SK-N-SH (cell line): ENCODE results near the gene PDE4D. TPM values are rescaled to one million over a fixed set of nuclear protein-coding genes. Genes with fewer than 3 reads are reported as not detected.
"Not testable (repeated sequence)": the region's sequence is repeated elsewhere in the genome, so short reads cannot be mapped to it uniquely, and the experiment has no call there.

Experiments
- CTCF ChIA-PET: fragments of 300-600, 350-600 bp; formaldehyde crosslinking; extraction: SDS; loops from one replicate; lab custom pipeline; 2021; lab: Yijun Ruan, JAX
- POLR2A ChIA-PET: fragments of 350-600 bp; sonication (Branson Sonifier 250); formaldehyde crosslinking; extraction: SDS; loops from one replicate; lab custom pipeline; 2020; ENCODE audit warnings: antibody characterized with exemption, inconsistent platforms; lab: Yijun Ruan, JAX
- DNase-seq: peaks from one replicate; pipeline ENCODE4 v3.0.0; 2012
- H2AFZ ChIP-seq: fragments of 200-600 bp; sonication (generic); 2 replicates; pipeline ENCODE4 v1.8.1; 2016; ENCODE audit warnings: antibody characterized with exemption, mild to moderate bottlenecking, low read depth
- H3F3A ChIP-seq: fragments of 200-600 bp; sonication (generic); replicated peaks from 2 replicates; pipeline ENCODE3; 2016; ENCODE audit warnings: antibody characterized with exemption, mild to moderate bottlenecking; ENCODE audit not compliant: insufficient read depth
- H3K27ac ChIP-seq, 2 experiments: fragments of 200-500 bp in 1 of 2; fragments of 200-600 bp in 1 of 2; sonication (Bioruptor generic) in 1 of 2; sonication (generic), shearing (Covaris generic) in 1 of 2; 2 replicates each; pipeline versions ENCODE4 v1.5.1 to v1.6.1; 2014 to 2016; ENCODE audit warnings: low read depth in 2 of 2, inconsistent platforms in 1 of 2, low read length in 1 of 2, mild to moderate bottlenecking in 1 of 2, mixed read lengths in 1 of 2
- H3K27me3 ChIP-seq: fragments of 200-600 bp; sonication (generic), shearing (Covaris generic); 2 replicates; pipeline ENCODE4 v1.6.1; 2016; ENCODE audit warnings: mixed run types; ENCODE audit not compliant: insufficient read depth
- H3K36me3 ChIP-seq, 2 experiments: fragments of 200-500 bp in 1 of 2; fragments of 200-600 bp in 1 of 2; sonication (Bioruptor generic) in 1 of 2; sonication (generic) in 1 of 2; replicated peaks in 1 of 2; 2 replicates each; pipeline versions ENCODE3 to v1.5.1; 2014 to 2016; ENCODE audit warnings: low read length in 1 of 2, mild to moderate bottlenecking in 1 of 2; ENCODE audit not compliant: insufficient read depth in 2 of 2, control insufficient read depth in 1 of 2
- H3K4me1 ChIP-seq, 2 experiments: fragments of 200-500 bp in 1 of 2; fragments of 200-600 bp in 1 of 2; sonication (Bioruptor generic) in 1 of 2; sonication (generic), shearing (Covaris generic) in 1 of 2; 2 replicates each; pipeline versions ENCODE4 v1.5.1 to v1.6.1; 2014 to 2016; ENCODE audit warnings: low read depth in 1 of 2, low read length in 1 of 2, mixed run types in 1 of 2; ENCODE audit not compliant: insufficient read depth in 2 of 2, control insufficient read depth in 1 of 2
- H3K4me2 ChIP-seq: fragments of 200-600 bp; sonication (generic), shearing (Covaris generic); 2 replicates; pipeline ENCODE4 v1.6.1; 2017; ENCODE audit warnings: mixed run types
- H3K4me3 ChIP-seq, 2 experiments: fragments of 200-500 bp in 1 of 2; fragments of 200-600 bp in 1 of 2; sonication (Bioruptor generic) in 1 of 2; sonication (generic), shearing (Covaris generic) in 1 of 2; 2 replicates each; pipeline versions ENCODE4 v1.5.1 to v1.8.1; 2014 to 2016; ENCODE audit warnings: low read depth in 2 of 2, inconsistent platforms in 1 of 2, low read length in 1 of 2, mild to moderate bottlenecking in 1 of 2, mixed read lengths in 1 of 2, moderate library complexity in 1 of 2
- H3K79me2 ChIP-seq: fragments of 200-600 bp; sonication (generic); 2 replicates; pipeline ENCODE4 v1.8.1; 2017; ENCODE audit warnings: mild to moderate bottlenecking; ENCODE audit not compliant: insufficient read depth
- H3K9ac ChIP-seq: fragments of 200-600 bp; sonication (generic); 2 replicates; pipeline ENCODE4 v1.6.1; 2017; ENCODE audit warnings: mixed run types
- H3K9me2 ChIP-seq: fragments of 200-600 bp; sonication (generic); 2 replicates; pipeline ENCODE4 v1.6.1; 2017; ENCODE audit warnings: mixed run types
- H3K9me3 ChIP-seq: fragments of 200-600 bp; sonication (generic); 2 replicates; pipeline ENCODE4 v1.6.1; 2017; ENCODE audit warnings: mixed run types, mild to moderate bottlenecking, moderate library complexity
- H4K20me1 ChIP-seq: fragments of 200-600 bp; sonication (generic); 2 replicates; pipeline ENCODE4 v1.6.1; 2017; ENCODE audit warnings: mild to moderate bottlenecking, mixed run types; ENCODE audit not compliant: insufficient read depth
- CHD2 ChIP-seq: fragments of 150-350 bp; IDR thresholded peaks from 2 replicates; pipeline ENCODE4 v1.6.1; 2018; ENCODE audit warnings: low read length; ENCODE audit not compliant: partially characterized antibody
- FOXJ3 ChIP-seq: sonication (generic); formaldehyde crosslinking; IDR thresholded peaks from 2 replicates; pipeline ENCODE4 v1.5.1; 2020; ENCODE audit warnings: mild to moderate bottlenecking, missing genetic modification reagents
- FOXM1 ChIP-seq: IDR thresholded peaks from 2 replicates; pipeline ENCODE4 v1.4.0; 2012; ENCODE audit warnings: low read depth, mild to moderate bottlenecking
- MEF2A ChIP-seq: IDR thresholded peaks from 2 replicates; pipeline ENCODE4 v1.4.0; 2012; ENCODE audit warnings: low read depth, borderline replicate concordance
- NFIC ChIP-seq: IDR thresholded peaks from 2 replicates; pipeline ENCODE4 v1.4.0; 2012; ENCODE audit warnings: borderline replicate concordance
- PBX3 ChIP-seq: IDR thresholded peaks from 2 replicates; pipeline ENCODE4; 2012
- POLR2AphosphoS5 ChIP-seq: IDR thresholded peaks from 2 replicates; pipeline ENCODE4 v1.6.1; 2012; ENCODE audit warnings: low read depth, low read length
- RAD21 ChIP-seq: IDR thresholded peaks from 2 replicates; pipeline ENCODE4 v1.6.1; 2012; ENCODE audit warnings: mild to moderate bottlenecking, low read length
- RCOR1 ChIP-seq: fragments of 150-350 bp; IDR thresholded peaks from 2 replicates; pipeline ENCODE4 v1.6.1; 2017; ENCODE audit warnings: antibody characterized with exemption, low read length
- SIN3A ChIP-seq: IDR thresholded peaks from 2 replicates; pipeline ENCODE4 v1.6.1; 2012; ENCODE audit warnings: low read depth, mild to moderate bottlenecking, low read length, moderate library complexity, borderline replicate concordance
- SMC3 ChIP-seq: IDR thresholded peaks from 2 replicates; pipeline ENCODE4 v1.6.1; 2012; ENCODE audit warnings: low read depth, low read length, improper control_type of control experiment
- TAF1 ChIP-seq: IDR thresholded peaks from 2 replicates; pipeline ENCODE4 v1.6.1; 2012; ENCODE audit warnings: low read depth, mild to moderate bottlenecking, low read length, moderate library complexity, borderline replicate concordance
- WGBS: methylation state at CpG from one replicate; pipeline ENCODE4 v1.1.6; 2017; ENCODE audit warnings: low lambda C conversion rate; 5-methylcytosine and 5-hydroxymethylcytosine counted together
- polyA plus RNA-seq, 3 experiments: library from polyadenylated mRNA; depleted of rRNA; stranded (reverse); fragments of >200 nt; gene quantifications; 2 replicates each; pipeline ENCODE4 v1.2.3, GENCODE V29; 2012
- TF ChIP-seq, protein P1 (sequence below): IDR thresholded peaks from 2 replicates; pipeline ENCODE4 v1.4.0; 2012; ENCODE audit warnings: low read depth, borderline replicate concordance

PDE4D gene
- polyA plus RNA-seq, 1 of the 3 experiments (the other 2 are of a cell fraction), result 2.4 TPM

GRCh38 chr5:59575648-59576445, 317.7 kb downstream of the PDE4D start:
- no peaks in the 10 kb centered on the region for H3K9me2 ChIP-seq
- no peaks in the 10 kb centered on the region for H3F3A ChIP-seq
- H3K27me3 ChIP-seq, result no peaks in the 10 kb centered on the region
- H3K9ac ChIP-seq, result no peak overlapping the region
- POLR2A ChIA-PET, result no interaction called here
- WGBS, result 77% methylated on average over 3 of the region's 3 CpGs
- DNase-seq, result no peak
- no peak overlapping the region for H2AFZ ChIP-seq
- H4K20me1 ChIP-seq, result no peaks in the 10 kb centered on the region
- no peaks in the 10 kb centered on the region for H3K79me2 ChIP-seq
- no peak overlapping the region for H3K4me2 ChIP-seq
- TF ChIP-seq, protein P1, sequence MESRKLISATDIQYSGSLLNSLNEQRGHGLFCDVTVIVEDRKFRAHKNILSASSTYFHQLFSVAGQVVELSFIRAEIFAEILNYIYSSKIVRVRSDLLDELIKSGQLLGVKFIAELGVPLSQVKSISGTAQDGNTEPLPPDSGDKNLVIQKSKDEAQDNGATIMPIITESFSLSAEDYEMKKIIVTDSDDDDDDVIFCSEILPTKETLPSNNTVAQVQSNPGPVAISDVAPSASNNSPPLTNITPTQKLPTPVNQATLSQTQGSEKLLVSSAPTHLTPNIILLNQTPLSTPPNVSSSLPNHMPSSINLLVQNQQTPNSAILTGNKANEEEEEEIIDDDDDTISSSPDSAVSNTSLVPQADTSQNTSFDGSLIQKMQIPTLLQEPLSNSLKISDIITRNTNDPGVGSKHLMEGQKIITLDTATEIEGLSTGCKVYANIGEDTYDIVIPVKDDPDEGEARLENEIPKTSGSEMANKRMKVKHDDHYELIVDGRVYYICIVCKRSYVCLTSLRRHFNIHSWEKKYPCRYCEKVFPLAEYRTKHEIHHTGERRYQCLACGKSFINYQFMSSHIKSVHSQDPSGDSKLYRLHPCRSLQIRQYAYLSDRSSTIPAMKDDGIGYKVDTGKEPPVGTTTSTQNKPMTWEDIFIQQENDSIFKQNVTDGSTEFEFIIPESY, result no peak
- TF ChIP-seq POLR2AphosphoS5 (no peak), CHD2 (no peak), NFIC (no peak), SMC3 (no peak), PBX3 (no peak), MEF2A (no peak), TAF1 (no peak), FOXJ3 (CRISPR knock-in tag) (no peak), FOXM1 (no peak), RCOR1 (no peak), SIN3A (no peak), RAD21 (no peak)
- no peak overlapping the region for H3K27ac ChIP-seq
- CTCF ChIA-PET, result no interaction called here
- H3K9me3 ChIP-seq, result no peaks in the 10 kb centered on the region
- peaks cover 0 to 2% of the 10 kb centered on the region in 2 experiments; a peak in 1 of 4 replicates for H3K4me1 ChIP-seq
- no peak overlapping the region for H3K4me3 ChIP-seq
- no peaks in the 10 kb centered on the region for H3K36me3 ChIP-seq

GRCh38 chr5:59573509-59573908, 320.0 kb downstream of the PDE4D start:
- H3K27ac ChIP-seq, H3K79me2 ChIP-seq, H3K9me2 ChIP-seq, H3K4me1 ChIP-seq, H3K4me3 ChIP-seq, H3F3A ChIP-seq, H3K4me2 ChIP-seq, H3K27me3 ChIP-seq, H3K9ac ChIP-seq, DNase-seq, POLR2A ChIA-PET, H3K36me3 ChIP-seq, H2AFZ ChIP-seq, H3K9me3 ChIP-seq, H4K20me1 ChIP-seq: not testable (repeated sequence)
- CTCF ChIA-PET, result interaction anchor here (0.6 kb wide), 1 partner anchor 184 kb away, joined by 3 read pairs; no protein-coding TSS in a partner anchor
- 86% methylated on average over 5 of the region's 5 CpGs for whole genome bisulfite sequencing
